Measurements from ENCODE around the gene ROR1. TPM values are rescaled to one million over a fixed set of nuclear protein-coding genes. Genes with fewer than 3 reads are reported as not detected.

The ROR1 gene
- total RNA-seq, 1 experiment from 2014 or later: 56.3 TPM

- DNase-seq (ENCODE audit: low spot score): no peak
- CTCF ChIA-PET: no interaction called here
- Mint-ChIP-seq H3K4me1 (peaks cover 92% of the 10 kb centered on the region), H3K27ac (peak overlapping the region; percentile 83), H3K36me3 (no peaks in the 10 kb centered on the region), H3K27me3 (ENCODE audit: low read depth) (no peaks in the 10 kb centered on the region), H3K4me3 (peak overlapping the region; percentile 8; the same call in 1 of the 2 replicates), H3K9me3 (no peaks in the 10 kb centered on the region)
- no peak for ATAC-seq
- POLR2A ChIA-PET: no interaction called here
- TF ChIP-seq ATF1 (CRISPR knock-in tag; IDR thresholded peaks at IDR 0.05): no peak
- no peak for TF ChIP-seq NFE2L1 (CRISPR knock-in tag; IDR thresholded peaks at IDR 0.05)
- TF ChIP-seq MYBL2 (CRISPR knock-in tag; IDR thresholded peaks at IDR 0.05): no peak
- TF ChIP-seq SP1 (CRISPR knock-in tag; conservative IDR thresholded peaks at IDR 0.05): no peak
- no peak for TF ChIP-seq MXD4 (CRISPR knock-in tag; IDR thresholded peaks at IDR 0.05; ENCODE audit: borderline replicate concordance)
- no peak for TF ChIP-seq ZNF416 (CRISPR knock-in tag; IDR thresholded peaks at IDR 0.05)
- TF ChIP-seq ESRRA (CRISPR knock-in tag; IDR thresholded peaks at IDR 0.05; ENCODE audit: borderline replicate concordance): no peak
- no peak for TF ChIP-seq ZBTB43 (CRISPR knock-in tag; IDR thresholded peaks at IDR 0.05)
- TF ChIP-seq EMX1 (CRISPR knock-in tag; IDR thresholded peaks at IDR 0.05): no peak
- TF ChIP-seq AFF4 (CRISPR knock-in tag; IDR thresholded peaks at IDR 0.05; ENCODE audit: borderline replicate concordance): no peak
- TF ChIP-seq E2F4 (CRISPR knock-in tag; IDR thresholded peaks at IDR 0.05; ENCODE audit: borderline replicate concordance, low read depth): no peak
- TF ChIP-seq GABPB1 (CRISPR knock-in tag; IDR thresholded peaks at IDR 0.05): no peak
- no peak for TF ChIP-seq IRF1 (CRISPR knock-in tag; IDR thresholded peaks at IDR 0.05)
- TF ChIP-seq KAT7 (CRISPR knock-in tag; IDR thresholded peaks at IDR 0.05; ENCODE audit: borderline replicate concordance): no peak
- no peak for TF ChIP-seq FOXP4 (CRISPR knock-in tag; IDR thresholded peaks at IDR 0.05)
- TF ChIP-seq JUN (CRISPR knock-in tag; IDR thresholded peaks at IDR 0.05): no peak
Measured at GRCh38 chr1:63784083-63784482, 10.3 kb downstream of the ROR1 start.
